HG02798 (cell line): ENCODE results near the gene HSD3B7.

Experiments used
- ATAC-seq: cut with Tn5 transposase; IDR thresholded peaks from one replicate; pipeline ENCODE4 v1.9.1; 2021; ENCODE audit warnings: mild to moderate bottlenecking; ENCODE audit not compliant: unreplicated experiment, poor library complexity

The HSD3B7 gene

DNA sequence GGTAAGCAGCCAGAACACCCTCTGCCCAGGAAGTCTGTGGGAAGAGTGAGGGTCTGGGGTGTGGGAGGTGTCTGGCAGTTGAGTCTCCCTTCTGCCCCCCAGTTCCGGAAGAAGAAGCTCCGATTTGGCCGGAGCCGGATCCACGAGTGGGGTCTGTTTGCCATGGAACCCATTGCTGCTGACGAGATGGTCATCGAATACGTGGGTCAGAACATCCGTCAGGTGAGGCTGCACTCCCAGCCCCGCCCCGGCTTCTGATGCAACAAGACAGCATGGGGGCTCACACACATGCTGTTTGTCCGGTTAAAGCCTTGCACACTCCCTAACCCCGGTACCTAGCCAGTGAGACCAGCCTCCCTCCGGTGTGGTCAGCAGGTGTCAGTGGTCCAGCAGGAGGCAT is 4.0 kb upstream of the HSD3B7 start:
- no peak for ATAC-seq

DNA sequence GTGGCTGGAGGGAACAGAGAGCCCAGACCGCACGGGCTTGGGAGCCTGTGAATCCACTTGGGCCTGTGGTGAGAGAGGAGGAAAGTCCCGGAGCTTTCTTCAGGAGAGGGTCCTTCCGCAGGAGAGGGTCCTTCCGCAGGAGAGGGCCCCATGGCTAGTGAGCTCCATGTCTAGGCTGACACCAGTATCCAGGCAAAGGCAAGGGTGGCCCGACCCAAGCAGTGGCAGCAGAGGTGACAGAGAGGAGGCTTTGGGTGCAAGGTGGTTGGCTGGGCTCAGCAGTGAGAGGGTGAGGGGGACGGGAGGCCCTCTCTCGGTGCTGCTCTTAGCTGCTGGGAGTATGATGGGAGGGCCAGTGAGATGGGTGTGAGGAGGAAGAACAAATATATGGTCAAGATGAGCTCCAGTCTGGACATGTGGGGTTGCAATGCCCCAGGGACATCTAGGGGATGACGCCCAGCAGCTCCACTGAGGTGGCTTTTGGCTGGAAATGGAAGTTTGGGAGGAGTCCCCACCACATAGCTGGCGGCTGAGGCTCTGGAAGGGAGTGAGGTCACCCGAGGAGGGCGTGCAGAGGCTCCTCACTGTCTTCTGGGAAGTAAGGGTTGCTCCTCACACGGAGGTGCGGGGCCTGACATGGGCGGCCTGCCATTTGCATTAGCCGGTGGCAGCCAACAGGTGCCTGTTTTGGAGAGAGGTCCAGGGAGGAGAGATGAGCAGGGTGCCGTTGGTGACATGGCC is 2.3 kb upstream of the HSD3B7 start:
- no peak for ATAC-seq

DNA sequence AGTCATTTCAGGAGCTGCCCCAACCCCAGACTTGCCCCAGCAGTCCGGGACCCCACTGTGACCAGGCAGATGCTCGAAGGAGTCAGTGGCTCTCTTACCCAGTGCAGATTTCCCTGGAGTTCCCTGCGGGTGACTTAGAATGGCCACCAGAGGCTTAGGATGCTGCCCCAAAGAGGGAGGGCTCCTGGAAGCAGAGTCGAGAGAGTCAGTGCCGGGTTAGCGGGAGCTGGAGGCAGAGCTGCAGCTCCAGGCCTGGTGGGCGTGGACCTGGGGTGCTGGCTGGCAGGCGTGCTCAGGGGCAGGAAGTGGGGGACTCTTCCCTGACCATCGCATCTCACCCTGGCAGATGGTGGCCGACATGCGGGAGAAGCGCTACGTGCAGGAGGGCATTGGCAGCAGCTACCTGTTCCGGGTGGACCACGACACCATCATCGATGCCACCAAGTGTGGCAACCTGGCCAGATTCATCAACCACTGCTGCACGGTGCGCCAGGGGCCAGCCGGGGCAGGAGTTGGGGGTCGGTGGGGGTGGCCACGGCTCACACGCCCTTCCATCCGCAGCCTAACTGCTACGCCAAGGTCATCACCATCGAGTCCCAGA is 1.6 kb upstream of the HSD3B7 start:
- ATAC-seq, result no peak

DNA sequence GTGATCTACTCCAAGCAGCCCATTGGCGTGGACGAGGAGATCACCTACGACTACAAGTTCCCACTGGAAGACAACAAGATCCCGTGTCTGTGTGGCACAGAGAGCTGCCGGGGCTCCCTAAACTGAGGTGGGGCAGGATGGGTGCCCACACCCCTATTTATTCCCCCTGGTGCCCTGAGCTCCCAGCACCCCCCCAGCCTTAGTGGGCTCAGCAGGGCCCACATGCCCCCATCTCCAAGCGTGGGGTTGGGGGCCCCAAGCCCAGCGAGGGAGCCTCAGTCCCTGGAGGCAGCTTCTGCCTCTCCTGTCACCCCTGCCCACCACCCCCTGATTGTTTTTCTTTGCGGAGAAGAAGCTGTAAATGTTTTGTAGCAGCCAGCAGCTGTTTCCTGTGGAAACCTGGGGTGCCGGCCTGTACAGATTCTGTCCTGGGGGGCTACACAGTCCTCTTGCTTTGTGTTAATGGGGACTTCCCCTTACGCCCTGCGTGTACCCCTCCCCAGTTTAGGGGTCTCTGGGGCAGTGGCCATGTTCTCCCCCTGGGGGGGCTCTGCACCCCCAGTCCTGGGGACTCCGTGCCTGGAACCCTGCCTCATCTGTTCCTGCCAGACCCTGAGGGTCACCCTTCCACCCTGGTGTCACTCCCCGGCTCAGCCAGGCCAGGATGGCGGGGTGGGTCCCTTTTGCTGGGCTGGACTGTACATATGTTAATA is 953 bp upstream of the HSD3B7 start:
- no peak for ATAC-seq

DNA sequence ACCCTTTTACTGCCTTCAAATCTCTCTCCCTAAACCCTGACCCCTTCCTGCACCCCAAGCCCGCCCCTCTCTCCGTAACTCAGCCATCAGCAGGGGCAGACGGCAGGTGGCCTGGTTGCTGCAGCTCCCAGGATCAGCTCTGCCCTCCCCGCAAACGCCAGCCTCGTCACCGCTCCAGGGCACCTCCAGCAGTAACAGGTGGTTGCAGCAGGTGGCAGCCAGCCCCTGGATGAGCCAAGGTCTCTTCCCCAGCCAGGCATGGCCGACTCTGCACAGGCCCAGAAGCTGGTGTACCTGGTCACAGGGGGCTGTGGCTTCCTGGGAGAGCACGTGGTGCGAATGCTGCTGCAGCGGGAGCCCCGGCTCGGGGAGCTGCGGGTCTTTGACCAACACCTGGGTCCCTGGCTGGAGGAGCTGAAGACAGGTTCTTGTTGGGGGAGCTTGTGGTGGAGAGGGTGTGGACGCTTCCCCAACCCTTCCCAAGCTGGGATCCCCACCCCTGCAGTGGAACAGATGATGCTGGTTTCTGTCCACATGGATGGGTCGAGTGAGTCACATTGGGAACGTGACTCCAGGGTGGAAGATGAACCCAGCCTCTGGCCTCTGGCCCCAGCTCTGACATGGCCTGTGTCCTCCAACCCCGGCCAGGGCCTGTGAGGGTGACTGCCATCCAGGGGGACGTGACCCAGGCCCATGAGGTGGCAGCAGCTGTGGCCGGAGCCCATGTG is 558 bp downstream of the HSD3B7 start:
- ATAC-seq, result no peak

DNA sequence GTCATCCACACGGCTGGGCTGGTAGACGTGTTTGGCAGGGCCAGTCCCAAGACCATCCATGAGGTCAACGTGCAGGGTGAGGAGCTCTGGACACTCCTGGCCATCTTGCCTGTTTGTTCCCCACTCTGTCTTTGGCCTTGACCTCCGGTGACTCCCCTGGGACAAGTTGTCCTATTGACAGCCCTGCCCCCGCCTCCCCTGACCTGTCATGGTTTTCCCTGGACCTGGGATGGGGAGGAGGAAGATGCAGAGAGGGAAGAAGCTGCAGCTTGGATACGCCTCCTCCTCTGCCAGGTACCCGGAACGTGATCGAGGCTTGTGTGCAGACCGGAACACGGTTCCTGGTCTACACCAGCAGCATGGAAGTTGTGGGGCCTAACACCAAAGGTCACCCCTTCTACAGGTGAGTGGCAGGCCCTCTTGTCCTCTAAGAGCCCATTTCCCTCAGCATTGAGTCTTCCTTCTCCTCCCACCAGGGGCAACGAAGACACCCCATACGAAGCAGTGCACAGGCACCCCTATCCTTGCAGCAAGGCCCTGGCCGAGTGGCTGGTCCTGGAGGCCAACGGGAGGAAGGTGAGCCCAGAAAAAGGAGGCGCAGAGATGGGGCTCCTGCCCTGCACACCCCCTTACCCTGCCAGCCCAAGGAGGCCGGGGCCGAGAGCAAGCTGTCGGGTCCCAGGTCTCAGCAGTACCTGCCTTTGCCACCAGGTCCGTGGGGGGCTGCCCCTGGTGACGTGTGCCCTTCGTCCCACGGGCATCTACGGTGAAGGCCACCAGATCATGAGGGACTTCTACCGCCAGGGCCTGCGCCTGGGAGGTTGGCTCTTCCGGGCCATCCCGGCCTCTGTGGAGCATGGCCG is 1.4 kb downstream of the HSD3B7 start:
- ATAC-seq, result no peak

DNA sequence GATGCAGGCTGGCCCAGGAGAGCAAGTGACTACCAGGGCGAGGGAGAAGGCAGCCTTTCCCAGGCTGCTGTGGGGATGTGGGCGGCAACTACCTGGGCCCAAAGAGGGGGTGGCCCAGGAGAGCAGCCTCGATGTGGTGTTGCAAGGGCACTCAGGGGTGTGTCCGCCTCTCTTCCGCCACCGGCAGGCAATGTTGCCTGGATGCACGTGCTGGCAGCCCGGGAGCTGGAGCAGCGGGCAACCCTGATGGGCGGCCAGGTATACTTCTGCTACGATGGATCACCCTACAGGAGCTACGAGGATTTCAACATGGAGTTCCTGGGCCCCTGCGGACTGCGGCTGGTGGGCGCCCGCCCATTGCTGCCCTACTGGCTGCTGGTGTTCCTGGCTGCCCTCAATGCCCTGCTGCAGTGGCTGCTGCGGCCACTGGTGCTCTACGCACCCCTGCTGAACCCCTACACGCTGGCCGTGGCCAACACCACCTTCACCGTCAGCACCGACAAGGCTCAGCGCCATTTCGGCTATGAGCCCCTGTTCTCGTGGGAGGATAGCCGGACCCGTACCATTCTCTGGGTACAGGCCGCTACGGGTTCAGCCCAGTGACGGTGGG is 2.7 kb downstream of the HSD3B7 start:
- ATAC-seq, result no peak

DNA sequence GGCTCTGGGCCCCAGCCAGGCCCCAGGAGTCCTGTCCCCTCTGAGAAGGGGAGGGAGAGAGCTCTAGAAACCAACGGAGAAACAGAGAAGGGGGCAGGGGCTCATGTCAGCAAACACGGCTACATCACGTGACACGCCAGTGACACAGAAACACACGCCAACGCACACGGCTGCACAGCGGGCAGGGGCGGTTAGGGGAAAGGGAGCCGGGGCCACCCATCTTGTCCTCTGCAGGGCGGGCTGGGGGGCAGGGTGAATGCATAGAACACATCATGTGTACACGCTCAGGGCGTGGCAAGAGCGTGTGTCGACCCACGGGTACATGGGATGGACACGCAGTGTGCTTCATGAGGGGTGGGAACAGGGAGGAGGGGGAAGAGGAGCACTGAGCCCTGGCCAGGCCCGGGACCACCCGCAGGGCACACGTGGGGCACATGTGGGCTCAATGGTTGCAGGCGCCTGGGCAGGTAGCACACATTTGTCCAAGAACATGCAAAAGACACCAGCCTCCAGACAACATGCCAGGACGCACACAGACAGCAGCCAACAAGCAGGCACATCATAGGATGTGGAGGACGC is 4.6 kb downstream of the HSD3B7 start:
- no peak for ATAC-seq

DNA sequence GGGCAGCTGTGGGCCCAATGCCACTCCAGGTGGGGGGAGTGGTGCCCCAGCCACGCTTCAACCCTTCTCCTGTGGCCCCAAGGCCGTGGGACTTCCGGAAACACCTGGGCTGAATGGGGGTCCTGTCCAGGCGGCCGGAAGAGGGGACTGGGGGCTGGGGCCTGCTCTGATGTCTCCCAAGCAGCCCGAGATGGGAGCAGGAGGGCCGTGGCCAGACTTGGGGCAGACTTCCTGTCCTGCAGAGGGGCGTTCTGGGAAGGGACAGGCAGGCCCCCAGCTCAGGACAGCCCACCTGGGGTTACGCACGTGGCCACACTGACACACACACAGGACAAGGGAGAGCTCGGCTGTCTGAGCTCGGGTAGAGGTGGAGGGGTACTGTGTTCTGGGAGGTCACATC is 5.1 kb downstream of the HSD3B7 start:
- no peak for ATAC-seq

DNA sequence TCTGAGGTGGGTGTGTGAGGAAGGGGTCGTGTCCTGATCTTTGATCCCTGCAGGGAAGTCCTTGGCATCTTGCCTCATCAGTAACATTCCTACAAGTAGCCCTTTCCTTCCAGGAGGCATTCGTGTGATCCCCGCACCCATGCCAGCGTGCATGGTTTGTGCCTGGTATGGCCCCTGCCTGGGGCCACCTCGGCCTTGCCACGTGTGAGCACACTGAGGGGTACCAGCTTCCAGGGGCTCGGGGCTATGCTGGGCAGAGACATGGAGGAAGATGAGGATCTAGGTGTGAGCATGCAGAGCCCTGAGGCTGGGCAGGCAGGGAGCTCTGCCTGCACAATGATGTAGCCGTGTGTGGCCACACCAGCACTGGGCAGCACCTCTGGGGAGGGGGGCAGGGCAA is 6.0 kb downstream of the HSD3B7 start:
- ATAC-seq, result no peak

DNA sequence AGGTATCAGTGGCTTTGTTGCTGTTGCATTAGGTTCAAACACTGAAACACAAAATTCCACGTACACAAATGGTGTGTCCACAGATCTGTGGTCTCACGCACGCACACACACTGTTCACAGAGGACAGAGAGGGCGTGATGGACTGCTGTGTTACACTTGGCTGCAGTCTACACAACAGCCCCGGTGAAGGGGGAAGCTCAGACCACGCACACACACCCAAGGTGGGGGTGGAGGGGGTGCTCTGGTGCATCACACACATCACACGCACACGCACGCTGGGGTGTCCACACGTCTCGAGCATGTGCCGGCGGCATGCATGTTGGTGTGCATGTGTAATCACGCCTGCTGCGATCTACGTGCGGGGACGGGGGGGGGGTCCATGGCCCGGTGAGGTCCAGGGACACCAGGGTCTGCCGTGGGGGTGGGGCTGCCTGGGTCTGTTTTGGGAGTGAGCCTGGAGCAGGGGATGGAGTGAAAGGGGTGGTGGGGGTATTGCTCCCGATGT is 7.3 kb downstream of the HSD3B7 start:
- ATAC-seq, result no peak

DNA sequence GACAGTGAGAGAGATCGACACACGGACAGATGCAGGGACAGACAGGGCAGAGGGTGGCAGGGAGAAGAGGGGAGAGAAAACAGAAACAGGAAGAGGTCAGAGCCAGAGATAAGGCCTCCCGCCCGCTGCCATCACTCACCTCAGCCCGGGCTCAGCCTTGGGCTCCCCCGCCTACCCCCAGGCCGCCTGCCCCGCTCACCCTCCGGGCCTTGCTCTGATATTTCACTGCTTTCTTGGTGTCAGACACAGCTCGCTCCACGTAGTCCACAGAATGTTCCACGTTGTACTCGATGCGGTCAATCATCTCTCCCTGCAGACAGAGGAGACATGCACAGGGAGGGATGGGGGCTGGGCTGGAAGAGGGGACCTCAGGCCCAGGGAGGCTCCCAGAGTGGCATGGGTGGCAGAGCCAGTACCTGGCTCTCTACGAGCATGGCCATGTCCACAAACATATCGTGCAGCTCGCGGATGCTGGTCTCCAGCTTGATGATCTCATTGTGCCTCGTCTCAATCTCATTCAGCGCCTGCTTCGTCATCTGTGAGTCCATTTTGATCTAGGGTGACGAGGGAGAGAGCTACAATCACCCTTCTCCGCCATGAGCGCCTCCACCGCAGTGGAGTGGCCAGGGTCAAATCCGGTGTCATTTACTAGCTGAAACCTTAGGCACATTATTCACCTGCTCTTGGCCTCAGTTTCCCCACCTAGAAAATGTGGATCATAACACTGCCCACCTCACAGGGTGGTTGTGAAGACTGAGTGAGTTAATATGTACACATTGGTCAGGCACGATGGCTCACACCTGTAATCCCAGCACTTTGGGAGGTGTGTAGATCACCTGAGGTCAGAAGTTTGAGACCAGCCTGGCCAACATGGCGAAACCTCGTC is 8.2 kb downstream of the HSD3B7 start:
- no peak for ATAC-seq

DNA sequence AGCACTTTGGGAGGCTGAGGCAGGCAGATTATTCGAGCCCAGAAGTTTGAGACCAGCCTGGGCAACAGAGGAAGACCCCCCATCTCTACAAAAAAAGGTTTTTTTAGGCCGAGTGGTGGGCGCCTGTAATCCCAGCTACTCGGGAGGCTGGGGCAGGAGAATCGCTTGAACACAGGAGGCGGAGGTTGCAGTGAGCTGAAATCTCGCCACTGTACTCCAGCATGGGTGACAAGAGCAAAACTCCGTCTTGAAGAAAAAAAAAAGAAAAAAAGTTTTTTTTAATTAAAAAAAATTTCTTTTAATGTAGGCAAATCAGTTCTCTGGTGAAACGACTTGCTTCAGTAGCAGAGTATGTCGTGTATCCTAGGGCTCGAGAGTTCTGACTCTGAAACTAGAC is 10.9 kb downstream of the HSD3B7 start:
- ATAC-seq, result no peak

DNA sequence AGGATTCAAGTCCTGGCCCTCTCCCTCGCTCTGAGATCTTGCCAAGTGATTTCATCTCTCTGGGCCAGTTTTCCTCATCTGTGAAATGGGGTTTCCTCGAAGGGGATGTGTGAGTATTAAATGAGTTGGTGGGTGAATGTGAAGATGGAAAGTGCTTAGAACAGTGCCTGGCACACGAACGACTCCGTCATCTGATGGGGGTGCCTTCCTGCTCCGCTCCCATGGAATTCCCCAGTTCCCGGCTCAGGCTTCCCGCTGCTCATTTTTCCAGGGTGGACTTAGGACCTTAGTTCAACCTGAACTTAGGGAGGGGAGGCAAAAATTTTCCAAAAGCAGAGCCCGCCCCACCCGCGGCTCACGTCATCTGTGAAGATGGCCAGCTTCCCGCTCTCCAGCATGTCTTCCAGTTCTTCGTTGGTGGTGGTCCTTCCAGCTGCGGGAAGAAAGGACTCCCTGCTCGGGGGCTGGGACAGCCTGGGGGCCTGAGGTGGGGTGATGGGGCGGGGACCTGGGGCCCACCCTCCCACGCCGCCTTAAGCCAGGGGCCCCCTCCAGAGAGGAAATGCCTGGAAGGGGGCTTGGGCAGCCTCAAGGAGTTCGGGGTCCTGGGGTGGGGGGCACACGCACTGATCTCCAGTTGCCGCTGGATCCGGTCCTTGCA is 11.4 kb downstream of the HSD3B7 start:
- peak; percentile 18 for ATAC-seq

DNA sequence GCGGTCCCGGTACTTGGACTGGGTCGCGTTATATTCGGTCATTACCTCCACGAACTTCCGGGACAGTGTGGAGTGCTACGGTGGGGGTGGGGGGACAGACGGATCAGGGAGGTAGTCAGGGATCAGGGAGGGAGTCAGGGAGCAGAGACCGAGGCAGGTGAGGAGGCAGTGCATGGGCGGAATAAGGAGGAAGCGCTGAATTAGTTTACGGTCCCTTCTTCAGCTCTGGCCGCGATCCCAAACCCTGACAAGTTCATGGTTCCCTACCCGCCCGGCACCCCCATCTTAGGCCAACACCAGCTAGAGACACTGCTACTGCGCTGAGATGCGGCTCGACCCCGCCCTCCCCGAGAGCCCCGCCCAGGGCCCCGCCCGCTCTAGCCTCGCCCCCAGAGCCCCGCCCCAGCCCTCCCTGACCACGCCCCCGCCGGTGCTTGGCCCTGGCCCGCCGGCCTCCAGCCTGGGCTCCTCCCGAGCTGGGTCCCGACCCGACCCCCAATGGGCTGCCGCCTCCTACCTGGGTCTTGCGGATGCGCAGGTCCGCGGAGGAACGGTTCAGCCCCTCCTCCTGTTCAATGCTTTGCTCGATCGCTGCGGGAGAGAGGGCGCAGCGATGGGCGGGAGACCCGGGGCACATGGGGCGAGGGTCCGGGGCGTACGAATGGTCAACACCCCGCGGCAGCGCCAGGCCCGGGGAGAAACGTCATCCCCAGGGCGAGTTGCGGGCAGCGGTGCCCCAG is 12.1 kb downstream of the HSD3B7 start:
- ATAC-seq, result peak; percentile 81

DNA sequence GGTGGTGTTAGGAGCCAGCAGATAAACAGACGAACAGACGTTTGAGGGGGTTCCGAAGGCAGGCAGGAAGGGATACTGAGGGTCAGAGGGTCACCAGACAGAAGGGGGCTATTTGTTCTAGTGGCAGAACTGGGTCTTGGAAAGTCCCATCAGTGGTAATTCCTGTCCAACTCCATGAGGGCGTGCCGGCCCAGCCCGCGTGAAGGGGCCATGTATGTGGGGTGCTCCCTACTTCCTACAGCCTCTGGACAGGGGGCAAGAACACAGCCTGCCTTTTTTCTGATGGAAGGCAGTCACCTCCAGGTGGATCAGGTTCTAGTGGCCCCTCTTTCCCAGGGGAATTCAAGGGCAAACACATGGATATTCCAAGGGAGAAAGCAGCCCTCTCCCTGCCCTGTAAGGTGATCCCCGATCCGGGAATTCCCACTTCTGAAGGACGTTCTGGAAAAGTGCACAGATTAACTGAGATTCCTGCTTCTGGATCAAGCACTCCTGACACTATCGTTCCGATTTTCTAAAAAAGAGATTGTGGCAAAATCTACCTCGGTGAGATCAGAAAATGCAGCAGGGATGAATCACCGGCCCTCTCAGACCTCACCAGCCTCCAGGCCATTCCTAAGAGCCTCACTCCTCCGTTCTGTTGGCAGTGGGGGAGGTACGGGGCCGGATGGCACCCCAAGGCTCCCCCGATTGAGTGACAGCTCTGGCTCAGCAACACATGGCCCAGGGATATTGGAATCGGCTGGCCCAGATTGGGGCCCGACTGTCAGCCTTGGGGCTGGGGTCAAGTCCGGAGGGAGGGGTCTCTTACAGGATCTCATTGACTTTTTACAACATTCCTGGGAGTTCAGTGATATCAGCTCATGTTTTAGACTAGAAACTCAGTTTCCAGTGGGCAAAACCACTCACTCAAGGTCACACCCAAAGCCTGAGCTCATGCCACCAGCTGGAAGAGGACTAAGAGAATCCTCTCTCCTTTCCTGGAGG is 13.0 kb downstream of the HSD3B7 start:
- ATAC-seq, result no peak
